NCI-H2107 treated with DMSO at 0.1 percent for 48 hours (cell line): ENCODE data around the gene WDFY4.

ENCODE experiments used
- DNase-seq: peaks from one replicate; lab custom pipeline; 2025; ENCODE audit not compliant: unreplicated experiment; lab: John Stamatoyannopoulos, UW

The WDFY4 gene

DNA sequence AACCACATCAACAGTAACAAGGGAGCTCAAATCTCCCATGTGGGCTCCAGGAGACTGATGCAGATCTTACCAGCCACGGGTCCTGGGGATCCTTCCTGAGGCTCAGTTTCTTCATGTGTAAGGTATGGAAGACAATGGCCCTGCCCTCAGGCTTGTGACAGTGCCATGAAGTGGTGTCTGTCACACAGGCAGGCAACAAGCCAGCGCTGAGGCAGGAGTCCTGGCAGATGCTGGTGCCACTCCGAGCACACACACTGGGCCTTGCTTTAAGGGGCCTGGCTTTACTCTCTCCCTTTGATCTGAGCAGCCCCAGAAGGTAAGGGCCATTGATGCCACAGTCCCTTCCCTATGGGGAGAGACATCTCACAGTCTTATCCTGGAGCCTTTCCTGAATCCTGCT, 283.4 kb downstream of the WDFY4 start:
- no peak for DNase-seq

GRCh38 chr10:48970046-48970445, 285.4 kb downstream of the WDFY4 start:
- no peak for DNase-seq

DNA sequence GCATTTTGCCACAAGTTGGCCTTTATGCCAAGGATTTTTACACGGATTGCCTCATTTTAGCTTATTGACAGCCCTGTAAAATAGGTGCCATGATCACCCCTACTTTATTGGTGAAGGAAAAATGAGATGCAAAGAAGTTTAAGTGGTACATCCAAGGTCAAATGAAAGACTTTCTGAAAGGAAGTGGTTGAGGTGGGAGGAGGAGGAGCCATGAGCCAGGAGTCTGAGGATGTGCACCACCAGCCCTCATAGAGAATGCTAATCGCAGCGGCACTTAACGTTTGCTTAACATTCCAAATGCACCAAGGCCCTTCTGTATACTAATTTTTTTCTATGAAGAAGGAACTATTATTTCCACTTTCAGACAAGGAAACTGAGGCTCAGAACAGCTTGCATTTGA, 286.0 kb downstream of the WDFY4 start:
- DNase-seq: no peak

- no peak for DNase-seq
Measured at GRCh38 chr10:48973065-48973464, 288.4 kb downstream of the WDFY4 start.

DNA sequence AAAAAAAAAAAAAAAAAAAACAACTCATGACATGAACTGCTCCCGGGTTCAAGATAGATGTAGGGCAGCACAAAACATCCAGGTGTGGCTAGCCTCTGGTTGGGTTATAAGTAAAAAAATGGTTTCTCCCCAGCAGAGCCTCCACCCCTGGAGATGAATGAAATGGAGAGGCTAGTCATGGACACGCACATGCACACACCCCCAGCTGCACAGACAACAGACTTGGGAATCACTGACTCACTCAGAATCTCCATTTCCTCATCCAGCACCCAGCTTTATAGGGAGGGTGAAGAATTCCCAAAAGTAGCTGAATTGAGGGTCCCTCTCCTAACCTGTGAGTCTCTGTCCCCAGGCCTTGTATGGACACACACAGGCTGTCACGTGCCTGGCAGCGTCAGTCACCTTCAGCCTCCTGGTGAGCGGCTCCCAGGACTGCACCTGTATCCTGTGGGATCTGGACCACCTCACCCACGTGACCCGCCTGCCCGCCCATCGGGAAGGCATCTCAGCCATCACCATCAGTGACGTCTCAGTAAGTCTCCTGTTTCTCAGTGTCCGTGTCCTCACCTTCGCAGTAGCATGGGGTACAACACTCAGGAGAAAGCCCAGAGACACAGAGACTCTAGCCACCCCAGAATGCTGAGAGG, 290.0 kb downstream of the WDFY4 start:
- no peak for DNase-seq

- DNase-seq: no peak
Measured at GRCh38 chr10:48976196-48976595, 291.5 kb downstream of the WDFY4 start.

DNA sequence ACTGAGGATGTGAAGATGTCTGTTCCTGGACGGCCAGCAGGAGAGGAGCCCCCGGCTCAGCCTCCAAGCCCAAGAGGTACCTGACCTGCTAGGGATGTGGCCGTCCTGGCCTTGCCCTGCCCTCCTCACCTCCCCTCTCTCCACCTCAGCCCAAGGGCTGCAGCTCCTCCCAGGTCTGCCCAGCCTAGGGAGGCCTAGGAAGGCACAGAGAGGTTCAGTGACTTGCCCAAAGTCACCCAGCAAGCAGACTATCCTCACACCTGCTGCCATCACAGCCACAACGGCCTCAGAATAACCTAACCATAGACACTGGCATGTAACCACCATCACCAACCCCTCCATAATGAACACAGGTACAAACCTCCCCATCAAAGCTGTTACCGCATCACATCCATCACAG, 293.6 kb downstream of the WDFY4 start:
- no peak for DNase-seq

- no peak for DNase-seq
Measured at GRCh38 chr10:48981310-48981907, 296.7 kb downstream of the WDFY4 start.

DNA sequence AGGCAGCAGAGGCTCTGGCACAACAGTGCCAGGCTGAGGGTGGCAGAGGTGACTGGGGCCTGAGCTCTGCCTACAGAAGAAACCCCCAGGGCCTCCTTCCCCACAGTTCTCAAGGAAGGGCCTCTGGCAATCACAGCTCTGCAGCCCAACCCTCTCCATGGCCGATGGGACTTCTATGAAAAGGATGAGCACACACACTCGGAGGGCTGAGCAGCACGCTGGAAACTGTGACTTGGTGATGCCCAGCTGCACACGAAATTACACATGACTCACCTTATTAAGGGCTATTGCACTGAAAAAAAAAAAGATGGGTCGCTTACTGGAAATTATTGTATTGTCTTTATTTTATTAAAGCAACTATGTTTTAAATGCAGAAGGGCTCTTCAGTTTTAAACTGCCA, 297.9 kb downstream of the WDFY4 start:
- DNase-seq: no peak

DNA sequence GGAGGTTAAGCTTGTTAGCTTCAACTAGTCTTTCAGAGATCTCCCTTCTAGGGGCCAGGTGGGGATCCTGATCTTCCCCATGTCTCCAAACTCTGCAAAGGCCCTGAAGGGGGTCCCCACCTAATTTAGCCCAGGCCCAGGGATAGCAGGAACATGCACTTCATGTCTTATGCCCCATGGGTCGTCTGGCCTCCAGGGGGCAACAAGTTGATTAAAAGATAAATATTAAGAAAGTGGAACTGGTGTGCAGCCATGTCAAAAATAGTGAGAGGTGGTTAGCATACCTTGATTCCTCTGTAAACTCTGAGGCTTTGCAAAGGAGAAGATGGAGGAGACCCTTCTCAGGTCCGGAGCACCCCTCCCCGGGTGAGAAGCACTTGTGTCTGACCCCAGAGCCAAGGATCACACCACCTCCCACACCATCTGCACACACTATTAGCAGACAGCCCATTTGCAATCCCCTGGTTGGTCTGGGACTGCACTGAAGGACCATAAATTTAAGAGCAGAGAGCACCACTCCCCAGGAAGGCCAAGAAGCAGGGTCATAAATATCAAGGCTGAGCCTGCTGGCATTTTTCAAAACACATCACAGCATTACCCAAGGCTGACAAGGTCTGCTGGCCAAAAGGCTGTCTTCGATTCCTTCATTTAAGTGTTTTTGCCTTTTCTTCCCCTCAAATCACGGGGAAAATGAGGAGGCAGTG, 299.1 kb downstream of the WDFY4 start:
- no peak for DNase-seq

- DNase-seq: no peak
Measured at GRCh38 chr10:48985621-48986158, 301.0 kb downstream of the WDFY4 start.

DNA sequence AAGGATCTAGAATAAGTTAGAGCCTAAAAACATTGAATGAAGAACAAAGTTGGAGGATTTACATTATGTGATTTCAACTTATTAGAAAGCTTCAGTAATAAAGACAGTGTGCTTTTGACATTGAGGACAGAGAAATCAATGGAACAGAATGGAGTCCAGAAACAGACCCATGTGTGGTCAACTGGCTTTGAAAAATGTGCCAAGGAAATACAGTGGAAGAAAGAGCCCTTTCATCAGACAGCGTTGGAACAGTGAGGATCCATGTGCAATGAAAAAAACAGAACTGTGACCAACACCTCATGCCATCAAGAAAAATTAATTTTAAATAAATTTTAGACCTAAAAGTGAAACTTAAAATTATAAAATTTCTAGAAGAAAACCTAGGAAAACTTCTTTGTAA, 305.6 kb downstream of the WDFY4 start:
- DNase-seq: no peak

DNA sequence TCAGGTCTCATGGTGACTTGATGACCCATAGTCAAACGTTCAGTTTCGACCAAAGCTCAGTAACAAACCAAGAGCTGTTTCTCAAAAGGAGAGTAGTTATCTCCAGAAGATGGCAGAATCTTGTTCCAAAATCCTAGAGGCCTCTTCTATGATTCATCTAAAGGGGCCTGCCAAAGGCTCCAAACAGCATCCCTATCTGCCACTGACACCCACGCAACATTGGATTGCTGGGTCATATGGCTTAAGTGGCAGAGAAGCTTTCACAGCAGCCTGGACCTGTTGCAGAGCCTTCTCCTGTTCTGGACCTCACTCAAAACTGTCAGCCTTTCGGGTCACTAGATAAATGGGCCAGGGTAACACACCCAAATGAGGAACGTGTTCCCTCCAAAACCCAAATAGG, 309.0 kb downstream of the WDFY4 start:
- no peak for DNase-seq

DNA sequence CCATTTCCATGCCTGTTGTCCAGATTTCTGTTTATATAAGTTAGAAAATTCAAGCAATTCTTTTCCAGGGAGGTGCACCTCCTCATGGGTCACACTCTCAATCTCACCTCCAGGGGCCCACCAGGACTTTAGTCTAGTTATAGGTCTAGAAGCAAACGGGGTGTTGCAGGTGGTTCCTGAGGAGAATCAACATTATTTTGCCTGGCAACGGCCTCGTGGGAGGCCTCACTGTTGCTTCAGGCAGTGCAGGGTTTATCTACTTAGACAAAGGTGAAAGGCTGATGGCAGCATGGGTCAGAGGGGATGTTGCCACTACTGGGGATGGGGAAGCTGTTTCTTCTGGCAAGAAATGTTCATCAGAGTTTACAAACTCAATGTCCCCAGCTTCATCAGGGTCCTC, 311.7 kb downstream of the WDFY4 start:
- DNase-seq: no peak

DNA sequence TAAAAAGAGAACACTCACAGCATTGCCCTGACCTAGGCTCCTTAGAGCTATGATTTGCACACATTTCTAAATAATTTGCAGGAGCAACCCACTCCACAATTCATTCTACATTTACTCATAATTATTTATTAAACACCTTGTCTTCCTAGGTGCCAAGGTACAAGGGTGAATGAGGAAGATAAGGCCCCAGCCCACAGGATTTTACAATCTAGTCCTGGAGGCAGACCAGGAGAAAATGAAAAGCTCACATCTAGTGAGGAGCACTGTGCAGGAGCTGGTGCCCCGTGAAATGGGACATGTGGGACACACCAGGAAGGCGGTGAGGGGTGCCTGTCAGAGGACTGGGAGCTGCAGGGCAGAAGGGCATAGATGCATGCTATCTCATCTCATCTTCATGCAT, 314.7 kb downstream of the WDFY4 start:
- DNase-seq: no peak

GRCh38 chr10:49000437-49001398, 316.0 kb downstream of the WDFY4 start:
- DNase-seq: no peak

DNA sequence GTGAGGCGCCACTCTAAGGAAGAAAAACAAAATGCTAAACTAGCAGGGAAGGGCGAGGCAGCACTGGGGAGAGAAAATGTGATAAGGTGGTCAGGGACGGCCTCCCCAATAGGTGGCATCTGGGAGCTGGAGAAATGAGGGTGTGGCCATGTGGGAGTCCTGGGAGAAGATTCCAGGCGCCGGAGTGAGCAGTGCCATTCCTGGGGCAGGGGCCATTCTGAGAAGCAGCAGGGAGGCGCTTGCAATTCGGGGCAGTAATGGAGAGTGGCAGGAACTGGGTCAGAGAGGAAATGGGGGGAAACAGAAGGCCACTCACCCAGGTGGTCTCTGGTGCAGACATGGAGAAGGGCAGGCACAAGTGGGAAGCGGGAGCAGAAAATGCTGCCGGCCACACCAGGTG, 316.7 kb downstream of the WDFY4 start:
- no peak for DNase-seq

- no peak for DNase-seq
Measured at GRCh38 chr10:49001870-49002672, 317.4 kb downstream of the WDFY4 start.

DNA sequence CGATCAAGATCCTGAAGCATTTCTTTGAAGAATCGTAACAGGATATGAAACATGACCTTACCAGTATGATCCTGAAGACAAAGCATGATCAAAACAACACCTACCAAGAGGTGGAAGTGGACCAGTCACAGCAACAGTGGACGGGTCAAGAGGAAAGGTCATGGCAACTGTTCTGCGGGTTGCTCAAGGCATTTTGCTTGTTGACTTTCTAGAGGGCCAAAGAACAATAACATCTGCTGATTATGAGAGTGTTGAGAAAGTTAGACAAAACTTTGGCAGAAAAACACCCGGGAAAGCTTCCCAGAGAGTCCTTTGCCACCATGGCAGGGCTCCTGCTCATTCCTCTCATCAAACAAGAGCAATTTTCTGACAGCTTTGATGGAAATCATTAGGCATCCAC, 320.6 kb downstream of the WDFY4 start:
- DNase-seq: no peak

GRCh38 chr10:49007129-49007528, 322.5 kb downstream of the WDFY4 start:
- DNase-seq: no peak
